ENCODE results near the gene STARD13. TPM values are rescaled to one million over a fixed set of nuclear protein-coding genes. Genes with fewer than 3 reads are reported as not detected.

STARD13 gene
- total and polyA plus RNA-seq, 2 donors (not counting 1 experiment from before 2014, with no cell fraction given) = 0.06 to 0.22 TPM

- Histone ChIP-seq H3K9me3 (ENCODE audit: control extremely low read depth in 1 of 3, control insufficient read depth in 2 of 3, insufficient read depth in 1 of 3, low read length in 2 of 3) (no peaks in the 10 kb centered on the region), H3K79me2 (ENCODE audit: control insufficient read depth, insufficient read depth, low read length) (no peaks in the 10 kb centered on the region), H3K27me3 (replicated peaks in 1 of 4; ENCODE audit: control extremely low read depth in 1 of 4, control insufficient read depth in 3 of 4, insufficient read depth in 4 of 4, low read length in 3 of 4) (peaks cover 0 to 14% (median 6%) of the 10 kb centered on the region in 4 experiments), H3K4me2 (replicated peaks; ENCODE audit: low read depth, low read length, poor library complexity, severe bottlenecking) (no peak overlapping the region), H3K4me3 (ENCODE audit: control extremely low read depth in 1 of 5, extremely low read depth in 1 of 5, insufficient read depth in 1 of 5, low read depth in 2 of 5, low read length in 4 of 5) (no peak overlapping the region), H2AFZ (ENCODE audit: insufficient read depth, low read depth, low read length, poor library complexity, severe bottlenecking) (no peak overlapping the region), H3K36me3 (replicated peaks in 1 of 2; ENCODE audit: control extremely low read depth in 1 of 2, control insufficient read depth in 1 of 2, extremely low read depth in 1 of 2, insufficient read depth in 2 of 2, low read length in 1 of 2) (no peaks in the 10 kb centered on the region), H3K9ac (ENCODE audit: low read length) (no peak overlapping the region), H3K4me1 (ENCODE audit: control insufficient read depth in 2 of 2, insufficient read depth in 2 of 2, low read length in 2 of 2) (peaks cover 4 to 8% of the 10 kb centered on the region in 2 donors), H3K27ac (ENCODE audit: low read length in 2 of 2) (no peak overlapping the region), H4K20me1 (ENCODE audit: control insufficient read depth, insufficient read depth, low read length, poor library complexity, severe bottlenecking) (no peaks in the 10 kb centered on the region)
- no peak overlapping the region for H3K27ac Mint-ChIP-seq
- POLR2A ChIA-PET = no interaction called here
- DNase-seq (no peak), ATAC-seq (ENCODE audit: low read depth) (no peak)
- intact Hi-C loops (cut with micrococcal nuclease) = no loop called here
- H3K9me3 Mint-ChIP-seq (ENCODE audit: insufficient read depth) = no peaks in the 10 kb centered on the region
- CTCF ChIA-PET = interaction anchor here (0.6 kb wide), 1 partner anchor 220 kb away, joined by 3 read pairs; no protein-coding TSS in a partner anchor
- TF ChIP-seq EZH2 (IDR thresholded peaks at IDR 0.05; ENCODE audit: borderline replicate concordance, insufficient read depth, low read depth, low read length, poor library complexity, severe bottlenecking) (no peak), CTCF (IDR thresholded peaks at IDR 0.05) (no peak)
- H3K4me1 Mint-ChIP-seq = peaks cover 11% of the 10 kb centered on the region
- peaks cover 38% of the 10 kb centered on the region for H3K27me3 Mint-ChIP-seq
- 88% methylated on average over 2 of the region's 3 CpGs for WGBS (ENCODE audit: insufficient coverage)
- H3K4me3 Mint-ChIP-seq = no peak overlapping the region
Measured at GRCh38 chr13:33290421-33290965, 4.9 kb upstream of the STARD13 start.

GRCh38 chr13:33289966-33290365 is 4.4 kb upstream of the STARD13 start:
- no peaks in the 10 kb centered on the region for H3K9me3 ChIP-seq (ENCODE audit: control extremely low read depth in 1 of 3, control insufficient read depth in 2 of 3, insufficient read depth in 1 of 3, low read length in 2 of 3)
- peaks cover 0 to 17% (median 11%) of the 10 kb centered on the region in 4 experiments for H3K27me3 ChIP-seq (replicated peaks in 1 of 4; ENCODE audit: control extremely low read depth in 1 of 4, control insufficient read depth in 3 of 4, insufficient read depth in 4 of 4, low read length in 3 of 4)
- no peak overlapping the region for H3K9ac ChIP-seq (ENCODE audit: low read length)
- no peak overlapping the region for H3K4me2 ChIP-seq (replicated peaks; ENCODE audit: low read depth, low read length, poor library complexity, severe bottlenecking)
- ATAC-seq (ENCODE audit: low read depth) (no peak), DNase-seq (no peak)
- CTCF ChIA-PET = interaction anchor here (0.6 kb wide), 1 partner anchor 221 kb away, joined by 3 read pairs; no protein-coding TSS in a partner anchor
- H2AFZ ChIP-seq (ENCODE audit: insufficient read depth, low read depth, low read length, poor library complexity, severe bottlenecking) = no peak overlapping the region
- H3K36me3 ChIP-seq (replicated peaks in 1 of 2; ENCODE audit: control extremely low read depth in 1 of 2, control insufficient read depth in 1 of 2, extremely low read depth in 1 of 2, insufficient read depth in 2 of 2, low read length in 1 of 2) = no peaks in the 10 kb centered on the region
- no peak overlapping the region for H3K4me3 Mint-ChIP-seq
- peaks cover 9 to 13% of the 10 kb centered on the region in 2 donors for H3K4me1 ChIP-seq (ENCODE audit: control insufficient read depth in 2 of 2, insufficient read depth in 2 of 2, low read length in 2 of 2)
- POLR2A ChIA-PET = no interaction called here
- H3K4me1 Mint-ChIP-seq = peaks cover 16% of the 10 kb centered on the region
- H3K27ac Mint-ChIP-seq = no peak overlapping the region
- 80% methylated on average over 1 of the region's 3 CpGs for WGBS (ENCODE audit: insufficient coverage)
- no peaks in the 10 kb centered on the region for H4K20me1 ChIP-seq (ENCODE audit: control insufficient read depth, insufficient read depth, low read length, poor library complexity, severe bottlenecking)
- H3K9me3 Mint-ChIP-seq (ENCODE audit: insufficient read depth) = no peaks in the 10 kb centered on the region
- H3K79me2 ChIP-seq (ENCODE audit: control insufficient read depth, insufficient read depth, low read length) = no peaks in the 10 kb centered on the region
- H3K27me3 Mint-ChIP-seq = peaks cover 43% of the 10 kb centered on the region
- H3K27ac ChIP-seq (ENCODE audit: low read length in 2 of 2) = no peak overlapping the region
- TF ChIP-seq EZH2 (IDR thresholded peaks at IDR 0.05; ENCODE audit: borderline replicate concordance, insufficient read depth, low read depth, low read length, poor library complexity, severe bottlenecking) (no peak), CTCF (IDR thresholded peaks at IDR 0.05) (no peak)
- intact Hi-C loops (cut with micrococcal nuclease) = no loop called here
- no peak overlapping the region for H3K4me3 ChIP-seq (ENCODE audit: control extremely low read depth in 1 of 5, extremely low read depth in 1 of 5, insufficient read depth in 1 of 5, low read depth in 2 of 5, low read length in 4 of 5)

All from B cell (primary cell).